Right ventricle myocardium inferior (tissue), 1 donor: ENCODE results near the gene DAB1. TPM values are rescaled to one million over a fixed set of nuclear protein-coding genes. Genes with fewer than 3 reads are reported as not detected.

Source experiments
- ATAC-seq: fragments of 200-7000 bp; cut with Tn5 transposase; one replicate; pipeline ENCODE4 v1.9.1; 2020; ENCODE audit warnings: mild to moderate bottlenecking, moderate library complexity
- DNase-seq: peaks from one replicate; pipeline ENCODE4 v3.0.0; 2021; ENCODE audit errors: missing footprints
- intact Hi-C: fragments of 100-400 bp; cut with DNase I; formaldehyde crosslinking; loops from one replicate; pipeline ENCODE4 v1.11.0; 2022
- total RNA-seq: library from RNA; stranded (reverse); fragmentation: NEBNext Ultra II Directional; extraction: Animal tissue kit (Norgen Biotek cat#: 25700); gene quantifications from one replicate; pipeline ENCODE4 v1.2.1, GENCODE V29; 2021
- donor health status: DM: no; HTN: yes; CAD: no; lungs with severe emphysema.

Gene DAB1
- total RNA-seq, 1 donor from 2014 or later: 9.0 TPM

DNA sequence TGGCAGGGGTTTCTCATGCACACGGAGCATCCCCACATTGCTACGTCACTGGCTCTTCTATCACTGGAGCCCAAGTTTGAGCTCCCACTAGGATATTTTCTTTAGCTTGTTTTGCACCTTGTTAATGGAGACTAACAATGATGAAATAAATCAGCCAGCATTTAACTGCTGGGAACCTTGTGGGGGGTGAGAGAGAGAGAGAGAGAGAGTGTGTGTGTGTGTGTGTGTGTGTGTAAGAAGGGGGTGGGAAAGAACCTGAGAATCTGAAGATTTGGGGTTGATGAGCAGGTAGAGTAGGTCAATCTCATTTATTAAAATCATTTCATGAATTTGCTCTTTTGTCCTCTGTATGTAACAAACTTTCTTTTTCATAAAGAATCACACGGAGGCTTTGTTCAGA lies 458.7 kb downstream of the DAB1 start:
- intact Hi-C loops: loop anchor here (10.0 kb wide), 1 partner anchor 130 kb away; no protein-coding TSS in a partner anchor
- no peak for ATAC-seq

DNA sequence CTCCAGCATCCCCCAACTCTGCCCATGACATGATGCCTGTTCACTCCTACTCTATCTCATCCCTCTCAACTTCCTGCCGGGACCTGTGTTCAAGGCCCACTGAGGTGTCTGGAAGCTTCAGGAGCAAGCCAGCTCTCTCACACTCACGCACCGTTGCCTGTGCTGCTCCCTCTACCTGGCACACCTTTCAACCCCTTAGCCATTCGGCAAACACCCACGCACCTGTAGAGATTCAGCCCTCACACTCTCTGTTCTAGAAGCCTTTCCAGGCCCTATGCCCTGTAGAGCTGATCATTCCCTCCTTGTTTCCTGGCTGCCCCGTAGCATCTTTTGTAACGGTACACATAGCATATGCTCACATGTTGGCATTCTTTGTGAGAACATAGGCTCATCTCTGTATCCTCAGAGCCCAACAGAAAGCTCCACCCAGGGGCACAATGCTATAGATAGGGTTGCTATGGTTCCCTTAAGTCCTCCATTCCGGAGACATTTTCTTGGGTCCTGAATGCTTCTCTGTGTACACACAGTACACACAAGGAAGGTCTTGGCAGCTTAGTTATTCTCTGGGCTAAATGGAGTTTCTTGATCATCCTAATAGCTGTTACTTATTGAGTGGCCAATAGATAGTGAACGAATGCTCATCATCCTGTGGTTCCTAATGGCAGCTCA lies 459.4 kb downstream of the DAB1 start:
- no peak for DNase-seq
- no peak for ATAC-seq
- intact Hi-C loops: loop anchor here (10.0 kb wide), 1 partner anchor 130 kb away; no protein-coding TSS in a partner anchor

More for the DNA sequence above, 458.7 kb downstream of the DAB1 start:
- DNase-seq: no peak

DNA sequence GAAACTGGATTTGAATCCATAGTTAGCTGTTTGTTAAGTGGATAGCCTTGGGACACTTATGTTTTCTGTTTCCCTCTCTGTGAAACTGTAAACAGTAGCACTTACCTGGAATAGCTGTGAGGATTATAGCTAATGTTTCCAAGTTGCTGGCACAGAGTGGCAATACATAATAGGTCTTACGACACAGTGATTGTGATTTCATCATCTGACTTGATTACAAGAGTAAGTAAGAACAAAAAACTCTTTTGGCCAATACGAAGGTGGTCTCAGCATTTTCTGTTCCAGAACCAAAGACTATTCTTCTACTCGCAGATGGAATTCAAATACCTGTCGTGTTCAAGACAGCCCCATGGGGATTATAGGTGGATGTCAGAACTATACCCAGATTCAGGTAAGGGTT lies 460.2 kb downstream of the DAB1 start:
- ATAC-seq (no peak), DNase-seq (no peak)
- intact Hi-C loops: loop anchor here (10.0 kb wide), 1 partner anchor 129 kb away; no protein-coding TSS in a partner anchor

DNA sequence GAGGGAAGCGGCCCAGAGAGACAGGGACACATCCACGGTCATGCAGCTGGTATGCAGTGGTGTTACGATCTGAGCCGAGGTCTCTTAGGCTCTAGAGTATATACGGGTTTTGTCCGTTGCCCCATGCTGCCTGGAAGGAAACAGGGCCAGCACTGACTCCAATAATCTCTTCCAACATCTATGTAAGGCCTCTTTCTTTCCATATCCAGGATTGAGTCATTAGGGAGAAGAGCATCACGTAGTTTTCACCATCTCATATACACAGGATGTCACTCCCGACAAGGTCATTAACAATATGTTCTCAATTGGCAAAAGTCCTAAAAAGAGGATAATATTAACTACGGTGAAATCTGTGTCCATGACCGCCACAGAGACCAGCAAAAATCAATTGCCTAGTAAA lies 462.4 kb downstream of the DAB1 start:
- ATAC-seq (no peak), DNase-seq (no peak)
- intact Hi-C loops: loop anchor here (10.0 kb wide), 1 partner anchor 127 kb away; no protein-coding TSS in a partner anchor

DNA sequence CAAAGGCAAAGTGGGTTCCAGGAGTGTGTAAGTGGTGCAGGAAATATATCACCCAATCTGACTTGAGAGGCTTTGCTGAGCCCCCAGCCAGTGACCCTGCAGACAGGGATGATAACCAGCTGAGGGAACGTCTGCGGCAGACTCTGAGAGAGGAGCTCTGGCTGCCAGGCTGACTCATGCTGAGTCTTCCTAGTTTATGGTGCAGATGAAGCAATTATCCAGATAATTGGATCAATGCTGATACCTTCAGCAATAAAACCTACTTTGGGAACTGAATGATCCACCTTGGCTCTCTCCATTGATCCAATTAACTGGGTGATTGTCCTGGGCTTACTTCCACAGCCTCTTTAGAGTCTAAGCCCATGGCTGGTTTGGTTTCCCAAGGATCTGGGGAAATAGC lies 465.3 kb downstream of the DAB1 start:
- ATAC-seq (no peak), DNase-seq (no peak)
- intact Hi-C loops: no loop called here

DNA sequence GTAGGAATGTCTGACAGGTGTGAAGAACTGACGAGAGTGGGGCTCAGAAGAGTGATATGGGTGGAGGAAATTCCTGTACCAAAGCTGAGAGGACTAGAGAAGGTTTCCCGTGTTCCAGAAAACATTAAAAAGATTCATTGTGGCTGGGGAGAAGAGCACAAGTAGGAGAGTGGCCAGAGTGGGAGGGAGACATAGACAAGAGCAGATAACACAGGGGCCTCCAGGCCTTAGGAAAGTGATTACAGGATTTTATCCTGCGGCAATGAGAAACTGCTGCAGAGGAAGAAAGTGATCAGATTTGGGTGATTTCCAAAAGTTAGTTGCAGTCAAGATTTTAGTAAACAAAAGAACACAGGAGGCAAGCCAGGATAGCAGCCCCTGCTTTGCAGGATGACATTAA lies 465.9 kb downstream of the DAB1 start:
- no peak for DNase-seq
- intact Hi-C loops: no loop called here
- no peak for ATAC-seq

DNA sequence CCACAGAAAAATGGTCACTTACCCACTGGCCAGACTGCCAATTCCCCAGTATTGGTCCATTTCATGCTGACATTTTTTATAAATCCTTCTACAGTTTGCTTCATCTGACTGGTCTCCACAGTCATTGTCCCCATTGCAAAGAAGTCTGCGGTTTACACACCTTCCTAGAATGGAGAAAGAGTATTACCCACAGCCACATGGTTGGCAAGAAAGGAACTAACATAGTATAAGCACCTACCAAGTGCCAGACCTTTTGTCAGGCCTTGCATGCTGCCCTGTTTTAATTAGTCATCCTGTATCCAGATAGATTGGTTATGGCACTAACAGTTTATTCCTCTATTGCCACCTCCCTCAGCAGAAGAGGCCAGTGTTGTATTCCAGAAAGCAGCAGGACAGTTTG lies 469.2 kb downstream of the DAB1 start:
- intact Hi-C loops: no loop called here
- ATAC-seq (no peak), DNase-seq (no peak)

DNA sequence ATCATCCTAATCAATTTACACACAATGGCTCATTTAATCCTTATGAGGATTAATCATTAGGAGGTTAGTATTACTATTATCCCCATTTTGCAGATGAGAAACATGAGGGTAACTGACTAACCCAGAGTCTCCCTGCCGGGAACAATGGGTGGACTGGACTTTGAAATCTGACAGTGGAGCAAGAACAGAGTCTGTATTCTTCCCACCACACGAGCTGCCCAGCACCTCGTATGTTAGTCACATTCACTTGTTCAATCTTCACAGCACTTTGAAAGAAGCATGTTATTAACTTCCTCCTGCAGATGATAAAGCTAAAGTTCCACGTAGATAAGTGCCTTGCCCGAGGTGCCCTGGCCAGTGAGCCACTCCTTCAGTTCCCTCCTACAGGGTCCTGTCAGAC lies 470.5 kb downstream of the DAB1 start:
- intact Hi-C loops: no loop called here
- ATAC-seq (no peak), DNase-seq (no peak)

DNA sequence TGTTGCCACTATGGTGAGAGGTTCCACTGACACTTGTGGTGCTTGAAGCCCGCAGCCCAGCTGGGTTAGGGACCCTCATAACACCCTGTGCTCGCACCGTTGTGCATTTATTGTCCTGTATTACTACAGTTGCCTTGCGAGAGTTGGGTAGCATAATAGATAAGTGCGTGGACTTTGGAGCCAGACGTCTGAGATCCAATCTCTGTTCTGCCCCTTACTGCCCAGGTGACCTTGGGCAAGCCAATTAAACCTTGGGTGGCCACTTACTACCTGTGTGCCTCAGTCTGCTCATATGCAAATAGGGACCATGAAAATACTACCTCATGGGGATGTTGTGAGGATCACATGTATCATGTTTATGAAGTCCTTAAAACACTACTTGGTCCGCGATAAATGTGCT lies 471.4 kb downstream of the DAB1 start:
- DNase-seq (no peak), ATAC-seq (no peak)
- intact Hi-C loops: no loop called here

DNA sequence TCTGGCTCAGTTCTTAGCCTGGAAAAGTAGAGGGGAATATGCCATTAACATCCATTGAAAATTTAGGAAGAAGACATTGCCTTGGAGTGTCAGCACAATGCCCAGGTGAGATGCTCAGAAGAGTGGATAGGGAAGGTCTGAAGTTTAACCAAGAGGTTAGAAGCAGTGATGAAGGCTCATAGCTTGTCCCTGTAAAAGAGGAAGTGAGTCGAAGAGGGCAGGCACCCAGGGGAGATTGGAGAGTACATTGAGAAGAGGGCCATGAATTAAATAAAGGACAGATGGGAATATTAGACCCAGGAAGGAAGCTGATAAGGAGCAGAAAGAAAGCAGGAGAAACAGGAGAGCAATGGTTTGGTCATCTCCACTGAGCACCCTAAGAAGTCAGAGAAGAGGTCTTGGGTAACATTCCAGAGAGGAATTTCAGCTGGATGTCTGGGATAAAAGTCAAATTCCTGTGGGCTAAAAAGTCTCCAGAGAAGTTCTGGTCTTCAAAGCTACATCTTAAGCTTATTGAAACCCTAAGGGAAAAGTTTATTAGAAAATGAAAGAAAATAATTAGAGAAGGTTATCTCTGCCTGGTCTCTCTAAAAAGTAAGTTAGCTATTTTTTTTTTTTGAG lies 475.3 kb downstream of the DAB1 start:
- DNase-seq (no peak), ATAC-seq (no peak)
- intact Hi-C loops: no loop called here
